Right hindlimb (tissue), 1 donor: ENCODE results near the gene U2AF2.

ENCODE experiments used
- DNase-seq: peaks from one replicate; pipeline ENCODE4 v3.0.0-alpha.2; 2018

U2AF2 gene

DNA sequence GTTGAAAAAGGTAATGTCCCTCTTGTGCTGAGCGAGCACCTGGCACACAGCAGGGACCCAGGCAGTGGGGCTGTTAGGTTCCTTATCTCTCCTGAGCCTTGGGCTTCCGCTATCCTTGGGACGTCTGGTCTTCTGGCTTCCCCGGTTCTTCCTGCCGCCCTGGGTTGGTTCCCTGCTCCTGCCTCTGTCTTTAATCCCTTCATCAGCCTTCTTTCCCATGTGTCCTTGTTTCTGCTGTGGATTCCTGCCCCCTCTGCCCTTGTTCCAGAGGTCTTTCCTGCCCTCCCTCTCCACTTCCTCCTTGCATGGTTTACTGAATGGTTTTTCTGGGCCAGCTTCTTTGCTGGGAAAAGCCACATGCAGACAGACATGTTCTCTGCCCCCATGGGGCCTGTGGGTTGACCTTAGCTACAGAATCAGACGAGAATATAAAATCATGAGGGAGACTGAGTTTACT lies 22.8 kb downstream of the U2AF2 start:
- DNase-seq = no peak

DNA sequence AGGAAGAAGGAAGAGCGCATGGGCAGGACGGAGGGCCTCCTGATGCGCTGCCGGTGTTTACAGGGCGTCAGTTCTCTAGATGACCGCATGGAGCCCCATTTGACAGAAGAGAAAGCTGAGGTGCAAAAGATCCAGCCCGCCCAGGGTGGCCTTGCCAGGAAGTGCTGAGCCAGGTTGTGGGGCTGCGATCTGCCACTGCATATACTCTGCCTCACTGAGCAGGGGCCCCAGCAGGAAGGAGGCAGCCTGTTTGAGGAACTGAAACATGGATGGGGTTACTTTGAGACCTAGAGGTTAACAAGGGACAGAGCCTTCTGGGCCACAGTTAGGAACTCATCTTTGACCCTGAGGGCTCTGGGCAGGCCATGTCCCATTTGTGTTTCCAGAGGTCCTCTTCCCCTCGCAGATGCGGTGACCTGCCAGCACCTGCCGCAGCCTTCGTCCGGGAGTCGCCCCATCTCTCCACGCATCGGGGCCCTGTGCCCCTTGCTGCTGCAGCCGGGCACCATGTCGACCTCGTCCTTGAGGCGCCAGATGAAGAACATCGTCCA lies 23.4 kb downstream of the U2AF2 start:
- no peak for DNase-seq

DNA sequence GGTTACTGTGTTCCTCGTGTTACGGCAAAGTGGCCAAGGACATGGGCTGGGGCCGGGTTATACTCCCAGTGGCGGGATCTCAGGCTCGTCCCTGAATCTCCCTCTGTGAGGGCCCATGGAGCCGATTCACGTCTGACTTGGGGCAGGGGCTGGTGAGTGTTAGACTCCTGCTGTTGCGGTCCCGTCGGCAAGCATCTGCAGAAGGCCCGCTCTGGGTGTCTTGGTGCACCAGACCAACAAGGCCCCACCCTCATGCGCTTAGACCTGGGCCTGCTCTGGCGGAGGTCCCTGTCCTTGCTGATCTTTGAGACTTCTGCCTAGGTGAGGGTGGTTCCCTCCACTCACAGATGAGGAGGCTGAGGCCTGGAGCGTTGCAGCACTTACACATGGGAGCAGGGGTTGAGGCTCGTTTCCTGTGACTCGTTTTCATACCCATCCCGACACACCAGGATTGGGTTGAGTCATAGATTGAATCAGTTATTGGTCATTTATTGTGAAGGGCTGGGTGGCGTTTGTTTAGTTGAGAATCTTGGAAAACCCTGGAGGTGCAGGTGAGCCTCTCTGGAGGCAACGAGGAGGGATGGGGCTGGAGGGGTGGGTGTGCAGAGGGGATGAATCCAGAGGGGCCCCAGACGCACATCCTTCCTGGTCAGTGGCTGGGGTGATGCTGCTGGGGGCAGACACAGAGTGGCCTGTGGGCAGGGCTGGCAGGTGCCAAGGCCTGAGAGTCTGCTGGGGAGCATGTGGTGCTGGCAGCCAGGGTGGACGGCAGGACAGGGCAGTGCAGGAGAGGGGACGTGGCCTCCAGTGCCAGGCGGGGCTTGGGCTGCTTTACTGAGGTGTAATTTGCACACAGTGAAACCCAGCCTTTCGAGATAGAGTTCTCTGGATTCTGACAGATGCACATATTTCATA lies 24.8 kb downstream of the U2AF2 start:
- DNase-seq = no peak

DNA sequence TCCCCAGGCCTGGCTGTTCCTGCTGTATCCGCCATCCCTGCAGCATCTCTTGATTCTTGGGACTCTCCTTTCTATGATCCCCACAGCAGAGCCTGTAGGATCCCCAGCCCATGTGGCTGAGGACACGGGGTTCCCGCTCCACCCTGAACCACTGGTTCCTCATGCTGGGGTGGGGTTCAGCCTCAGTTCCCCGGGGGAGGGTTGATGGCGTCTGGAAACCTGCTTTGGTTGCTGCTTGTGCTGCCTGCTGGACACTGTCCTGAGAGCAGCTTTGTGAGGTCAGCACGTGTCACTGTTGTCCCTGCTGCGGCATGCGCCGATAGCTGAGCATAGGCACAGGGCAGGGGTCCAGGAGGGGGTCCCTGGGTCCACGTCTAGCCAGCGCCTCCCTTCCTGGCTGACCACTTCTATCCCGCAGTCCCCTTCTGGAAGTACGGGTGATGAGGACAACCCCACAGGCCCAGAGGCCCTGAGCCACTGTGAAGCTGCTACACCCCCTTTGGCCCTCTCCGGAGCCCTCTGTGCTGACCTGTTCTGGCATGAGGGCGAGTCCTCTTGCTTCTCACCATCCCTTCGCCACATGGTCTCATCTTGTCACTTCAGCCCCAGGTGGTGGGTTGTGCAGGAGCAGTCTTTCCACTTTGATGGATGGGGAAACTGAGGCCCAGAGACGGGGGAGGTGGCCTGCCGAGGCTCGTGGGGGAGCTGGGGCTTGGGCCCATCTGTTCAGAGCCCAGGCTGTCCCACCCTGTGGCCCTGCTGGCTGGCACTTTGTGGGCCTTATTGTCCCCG lies 25.7 kb downstream of the U2AF2 start:
- no peak for DNase-seq

DNA sequence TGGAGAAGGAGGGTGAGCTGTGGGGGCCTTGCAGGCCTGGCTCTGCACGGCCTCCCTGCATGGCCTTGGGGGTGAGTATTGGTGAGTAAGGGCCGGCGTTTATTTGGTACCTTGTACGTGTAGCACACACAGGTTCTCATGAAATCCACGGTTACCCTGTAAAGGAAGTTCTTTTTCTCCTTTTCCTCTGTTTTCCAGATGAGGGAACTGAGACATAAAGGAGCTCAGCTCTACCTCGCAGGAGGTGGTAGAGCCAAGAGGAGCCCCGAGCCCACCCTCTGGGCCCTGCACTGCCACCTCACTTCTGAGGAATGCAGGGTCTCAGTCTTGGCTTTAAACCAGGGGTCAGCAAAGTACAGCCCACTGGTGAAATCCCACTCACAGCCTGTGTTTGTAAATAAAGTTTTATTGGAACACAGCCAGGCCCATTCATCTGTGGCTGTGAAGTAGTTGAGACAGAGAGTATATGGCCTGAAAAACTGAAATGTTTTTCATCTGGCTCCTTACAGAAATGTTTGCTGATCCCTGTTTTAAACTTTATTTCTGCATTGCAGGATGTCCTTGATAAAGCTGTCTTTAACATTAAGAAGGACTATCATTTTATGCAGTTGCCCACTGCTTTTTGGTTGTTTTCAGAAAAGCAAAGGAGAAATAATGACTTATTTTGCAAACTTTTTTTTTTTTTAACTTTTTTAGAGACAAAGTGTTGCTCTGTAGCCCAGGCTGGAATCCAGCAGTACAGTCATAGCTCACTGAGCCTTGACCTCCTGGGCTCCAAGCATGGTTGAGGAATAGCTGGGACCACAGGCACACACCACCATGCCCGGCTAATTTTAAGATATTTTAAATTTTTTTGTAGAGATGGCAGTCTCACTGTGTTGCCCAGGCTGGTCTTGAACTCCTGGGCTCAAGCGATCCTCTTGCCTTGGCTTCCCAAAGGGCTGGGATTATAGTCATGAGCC lies 26.6 kb downstream of the U2AF2 start:
- no peak for DNase-seq

DNA sequence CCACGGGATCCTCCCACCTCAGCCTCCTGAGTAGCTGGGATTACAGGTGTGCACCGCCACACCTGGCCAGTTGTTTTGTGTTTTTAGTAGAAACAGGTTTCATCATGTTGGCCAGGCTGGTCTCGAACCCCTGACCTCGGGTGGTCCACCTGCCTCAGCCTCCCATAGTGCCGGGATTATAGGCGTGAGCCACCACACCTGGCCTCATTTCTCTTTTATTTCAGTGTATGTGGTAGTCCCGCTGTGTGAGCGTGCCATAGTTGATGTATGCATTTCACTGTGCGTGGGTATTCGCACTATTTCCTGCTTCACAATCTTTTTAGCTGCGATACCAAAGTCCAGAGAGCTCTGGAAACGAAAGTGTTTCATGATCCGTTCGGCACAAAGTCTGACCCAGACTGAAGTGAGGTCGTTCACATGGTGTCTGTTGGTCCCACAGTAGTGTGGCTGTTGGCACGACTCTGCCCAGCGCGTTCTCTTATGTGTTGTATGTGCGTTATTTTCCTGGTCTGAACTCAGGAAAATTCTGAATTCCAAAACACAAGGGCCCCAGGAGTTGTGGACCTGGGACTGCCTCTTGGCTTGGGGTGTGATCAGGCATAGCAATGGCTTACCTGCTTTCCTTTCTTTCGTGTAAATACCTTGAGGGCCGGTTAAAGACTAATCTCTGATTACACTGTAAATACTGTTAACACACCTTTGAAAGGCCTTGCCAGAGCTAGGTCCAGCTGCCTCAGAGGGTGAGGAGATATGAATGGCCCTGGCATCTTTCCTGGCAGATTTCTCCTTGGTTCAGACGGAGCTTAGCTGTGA lies 28.8 kb downstream of the U2AF2 start:
- no peak for DNase-seq

DNA sequence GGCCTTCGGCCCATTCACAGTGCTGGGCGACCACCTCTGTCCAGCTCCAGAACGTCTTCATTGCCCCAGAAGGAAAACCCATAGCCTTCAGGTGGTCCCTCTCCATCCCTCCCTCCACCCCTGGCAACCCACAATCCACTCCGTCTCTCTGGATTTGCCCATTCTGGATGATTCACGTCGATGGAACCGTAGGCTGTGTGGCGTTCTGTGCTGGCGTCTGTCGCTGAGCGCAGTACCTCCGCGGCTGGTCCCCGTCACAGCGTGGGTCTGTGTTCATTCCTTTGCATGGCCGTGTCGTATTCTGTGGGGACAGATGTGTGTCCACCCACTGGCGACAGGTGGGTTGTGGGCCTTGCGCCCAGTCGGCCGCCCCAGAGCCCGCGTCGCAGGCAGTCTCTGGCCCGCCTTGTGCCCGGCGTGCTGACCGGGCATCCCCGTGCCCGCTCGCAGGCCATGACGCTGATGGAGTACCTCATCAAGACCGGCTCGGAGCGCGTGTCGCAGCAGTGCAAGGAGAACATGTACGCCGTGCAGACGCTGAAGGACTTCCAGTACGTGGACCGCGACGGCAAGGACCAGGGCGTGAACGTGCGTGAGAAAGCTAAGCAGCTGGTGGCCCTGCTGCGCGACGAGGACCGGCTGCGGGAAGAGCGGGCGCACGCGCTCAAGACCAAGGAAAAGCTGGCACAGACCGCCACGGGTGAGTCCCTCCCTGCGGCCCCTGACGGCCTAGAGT lies 30.3 kb downstream of the U2AF2 start:
- DNase-seq = no peak

DNA sequence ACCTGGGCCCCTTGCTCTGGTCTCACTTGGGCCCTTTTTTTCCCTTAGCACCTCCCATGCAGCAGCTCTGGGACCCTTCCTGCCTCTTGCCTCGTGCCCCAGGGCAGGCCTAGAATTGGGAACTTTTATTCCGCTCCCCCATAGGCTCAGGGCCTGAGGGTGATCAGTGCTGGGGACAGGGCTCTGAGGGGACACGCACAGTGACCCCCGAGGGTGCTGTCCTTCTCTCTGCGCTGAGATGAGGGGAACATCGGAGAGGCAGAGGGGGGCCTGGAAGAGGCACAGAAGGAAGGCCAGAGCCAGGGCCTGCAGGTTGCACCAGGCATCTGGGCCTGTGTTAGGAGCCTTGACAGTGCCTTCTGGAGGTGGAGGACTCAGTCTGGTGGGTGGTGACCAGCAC lies 30.9 kb downstream of the U2AF2 start:
- no peak for DNase-seq

DNA sequence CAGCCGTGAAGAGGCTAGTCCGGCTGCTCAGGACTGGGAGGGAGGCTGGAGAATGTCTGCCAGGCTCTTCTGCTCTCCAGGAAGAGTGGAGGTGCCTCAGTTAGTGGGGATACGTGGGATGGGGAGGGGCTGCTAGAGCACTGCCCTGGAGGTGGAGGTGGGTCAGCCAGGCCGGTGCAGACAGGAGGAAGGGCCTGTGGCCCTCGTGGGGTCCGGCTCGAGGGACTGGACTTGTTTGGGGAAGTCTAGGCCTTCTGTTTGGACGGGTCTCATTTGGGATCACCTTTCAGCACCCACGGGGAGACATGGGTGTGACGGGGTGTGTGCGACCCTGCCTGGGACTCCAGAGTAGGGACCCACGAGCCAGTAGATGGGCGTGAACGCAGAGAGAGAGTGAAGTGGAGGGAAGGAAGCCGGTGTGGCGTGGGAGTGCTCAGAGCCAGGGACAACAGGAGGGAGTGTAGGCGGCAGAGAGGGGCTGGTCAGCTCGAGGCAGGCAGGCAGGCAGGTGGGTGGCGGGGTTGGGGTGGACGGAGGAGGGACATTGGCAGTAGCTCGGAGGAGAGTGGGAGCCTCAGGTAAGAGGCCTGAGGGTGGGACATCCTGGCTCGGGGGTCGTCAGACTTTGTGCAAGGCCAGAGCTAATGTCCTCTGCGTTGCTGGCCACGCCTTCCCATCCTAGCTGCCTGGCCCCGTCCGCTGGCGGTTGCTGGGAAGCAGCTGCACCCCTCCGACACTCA lies 31.6 kb downstream of the U2AF2 start:
- DNase-seq = no peak

DNA sequence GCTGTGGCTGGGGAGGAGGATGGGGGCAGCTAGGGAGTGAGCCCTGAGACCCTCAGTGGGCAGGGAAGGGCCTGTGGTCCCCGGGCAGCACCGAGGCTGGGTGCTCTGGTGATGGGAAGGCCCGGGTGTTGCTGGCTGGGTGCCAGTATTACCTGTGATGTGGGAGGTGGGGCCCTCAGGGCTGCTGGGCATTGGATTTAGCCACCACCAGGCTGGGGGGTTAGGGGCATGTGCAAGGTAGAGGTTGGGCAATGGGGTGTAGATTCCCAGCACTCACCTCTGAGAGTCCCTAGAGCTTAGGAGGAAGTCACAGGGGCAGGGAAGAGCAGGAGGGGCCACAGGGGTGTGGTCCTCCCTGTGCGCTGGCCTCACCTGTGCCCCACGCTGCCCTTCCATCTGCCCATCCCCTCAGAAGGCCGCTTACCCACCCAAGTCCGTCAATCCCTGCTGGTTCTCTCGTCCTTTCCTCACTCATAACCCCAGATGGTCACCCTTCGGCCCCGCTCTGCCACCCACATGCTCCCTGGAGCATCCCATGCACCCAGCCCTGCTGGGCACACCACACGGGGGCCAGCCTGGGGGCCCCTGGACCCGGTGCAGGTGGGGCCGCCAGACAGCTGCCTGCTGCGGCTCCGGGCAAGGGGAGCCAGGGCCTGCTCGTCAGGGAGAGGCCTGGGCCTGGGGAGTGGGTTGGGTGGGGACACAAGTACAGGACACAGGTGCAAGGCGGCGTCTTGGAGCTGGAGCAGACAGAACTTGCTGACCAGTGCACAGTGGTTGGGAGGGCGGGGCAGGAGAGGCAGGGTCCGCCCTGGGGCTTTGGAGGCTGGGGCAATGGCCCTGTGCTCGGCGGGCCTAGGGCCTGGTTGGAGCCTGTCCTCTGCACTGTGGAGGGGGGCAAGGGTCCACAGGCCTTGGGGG lies 32.7 kb downstream of the U2AF2 start:
- DNase-seq = no peak

DNA sequence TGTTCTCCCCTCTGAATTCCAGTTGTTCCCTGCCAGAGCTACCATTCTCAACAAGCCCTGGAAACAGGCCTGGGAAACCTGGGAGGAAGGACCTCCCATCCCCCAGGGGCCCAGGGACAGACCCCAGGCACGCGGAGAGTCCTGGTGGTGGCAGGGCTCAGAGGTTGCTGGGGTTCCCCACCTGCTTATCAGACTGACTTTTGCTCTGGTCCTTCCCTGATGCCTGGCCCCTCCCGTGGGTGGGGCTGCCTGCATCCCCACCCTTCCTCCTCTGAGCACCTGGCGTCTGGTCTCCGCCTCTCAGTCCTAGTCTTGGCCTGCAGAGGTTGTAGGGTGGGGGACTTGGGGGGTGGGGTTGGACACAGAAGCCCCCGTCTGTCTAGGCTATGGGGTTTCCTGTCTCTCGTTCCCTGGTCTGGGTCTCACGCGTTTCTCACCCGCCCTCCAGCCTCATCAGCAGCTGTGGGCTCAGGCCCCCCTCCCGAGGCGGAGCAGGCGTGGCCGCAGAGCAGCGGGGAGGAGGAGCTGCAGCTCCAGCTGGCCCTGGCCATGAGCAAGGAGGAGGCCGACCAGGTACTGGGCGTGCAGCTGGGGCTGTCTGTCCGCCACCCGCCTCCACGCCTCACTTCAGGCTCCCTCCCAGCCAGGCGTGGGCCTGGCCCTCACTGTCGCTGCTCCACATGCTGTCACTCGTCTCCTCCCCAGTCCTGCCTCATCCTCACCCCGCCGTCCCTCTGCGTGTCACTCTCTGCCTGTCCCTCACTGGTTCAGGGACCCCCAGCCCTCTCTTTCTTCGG lies 33.8 kb downstream of the U2AF2 start:
- DNase-seq = peak; percentile 84

DNA sequence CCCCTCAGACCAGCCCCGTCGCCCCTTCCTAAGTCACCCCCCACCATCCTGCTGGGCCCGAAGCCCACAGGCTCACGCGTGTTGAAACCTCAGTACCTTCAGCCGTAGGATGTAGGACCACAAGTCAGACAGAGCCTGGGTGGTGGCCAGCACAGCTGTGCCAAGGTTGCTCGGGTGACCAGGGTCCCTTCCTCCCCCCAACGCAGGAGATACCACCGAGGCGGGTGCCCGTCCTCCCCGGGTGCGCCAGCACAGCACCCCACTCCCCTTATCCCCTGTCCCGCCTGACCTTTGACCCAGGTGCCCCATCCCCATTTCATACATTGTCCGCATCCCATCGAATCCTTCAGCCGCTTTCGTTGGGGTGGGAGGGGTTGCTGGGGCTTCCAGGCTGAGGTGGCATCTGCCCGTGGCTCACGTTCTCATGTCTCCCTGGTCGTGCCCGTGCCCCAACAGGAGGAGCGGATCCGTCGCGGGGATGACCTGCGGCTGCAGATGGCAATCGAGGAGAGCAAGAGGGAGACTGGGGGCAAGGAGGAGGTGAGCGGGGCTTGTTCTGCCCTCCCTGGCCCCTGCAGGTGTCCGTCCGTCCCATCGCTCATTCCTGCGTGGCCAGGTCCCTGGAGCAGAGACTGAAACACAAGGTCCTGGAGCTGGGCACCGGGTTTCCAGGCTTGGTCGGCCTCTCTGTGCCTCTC lies 34.7 kb downstream of the U2AF2 start:
- no peak for DNase-seq

DNA sequence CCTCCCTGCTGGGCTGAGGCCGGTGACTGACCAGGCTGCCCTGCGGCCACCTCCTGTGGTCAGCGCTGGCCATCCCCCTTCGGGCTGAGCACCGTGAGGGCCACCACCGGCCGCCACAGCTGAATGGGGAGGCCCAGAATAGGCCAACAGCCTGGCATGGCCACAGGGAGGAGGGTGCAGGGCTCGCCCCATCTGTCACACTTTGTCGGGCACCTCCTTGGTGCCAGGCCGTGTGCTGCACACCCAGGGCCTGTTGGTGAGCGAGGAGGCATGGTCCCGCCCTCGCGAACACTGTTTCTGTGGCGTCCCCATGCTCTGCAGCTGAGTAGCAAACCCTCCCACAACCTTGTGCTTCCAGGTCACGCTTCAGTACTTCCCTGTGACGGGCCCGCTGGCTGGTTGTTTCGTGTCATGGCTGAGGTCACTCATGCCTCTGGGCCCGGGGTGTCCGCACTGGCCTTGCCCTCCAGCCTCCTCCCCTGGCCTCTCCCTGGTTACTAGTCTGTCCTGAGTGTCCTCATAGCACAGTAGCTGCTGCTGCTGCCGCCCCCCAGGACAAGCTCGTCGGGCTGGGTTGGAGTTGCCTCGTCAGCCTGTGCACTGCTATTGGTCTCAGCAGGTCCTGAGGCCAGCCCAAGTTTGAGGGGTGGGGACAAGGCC lies 35.4 kb downstream of the U2AF2 start:
- DNase-seq = no peak

DNA sequence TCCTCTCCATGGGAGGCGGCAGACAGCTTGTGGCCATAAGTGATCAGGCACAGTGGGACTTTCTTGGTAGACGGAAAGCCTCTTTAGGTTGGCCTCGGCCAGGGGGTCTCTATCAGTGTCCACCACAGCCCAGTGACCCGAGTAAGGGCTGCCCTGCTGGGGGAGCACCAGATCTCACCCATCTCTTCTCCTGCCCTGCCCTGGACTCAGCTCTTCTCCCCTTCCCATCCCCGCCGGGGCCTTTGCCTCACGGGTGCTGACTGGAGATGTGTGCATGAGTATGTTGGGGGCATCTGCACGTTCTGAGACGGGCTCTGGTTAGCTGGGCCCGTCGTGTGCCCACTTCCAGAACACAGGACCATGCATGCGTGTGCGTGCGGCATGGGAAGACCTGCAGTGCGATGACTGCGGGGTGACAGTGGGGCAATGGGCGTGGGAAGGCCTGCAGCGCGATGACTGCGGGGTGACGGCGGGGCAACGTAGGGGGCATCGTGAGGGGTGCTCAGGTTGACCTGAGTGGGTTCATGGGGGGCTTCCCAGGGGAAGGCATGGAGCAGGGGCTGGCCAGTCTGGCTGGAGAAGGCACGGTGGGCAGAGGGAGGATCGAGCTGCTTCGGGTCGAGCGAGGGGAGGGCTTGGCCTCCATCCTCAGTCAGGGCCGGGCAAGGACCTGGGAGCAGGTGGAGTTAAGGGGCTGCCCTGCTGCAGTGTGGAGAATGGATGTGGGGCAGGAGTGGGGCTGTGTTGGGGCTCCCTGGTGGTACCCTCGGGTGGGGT lies 36.1 kb downstream of the U2AF2 start:
- DNase-seq = no peak

DNA sequence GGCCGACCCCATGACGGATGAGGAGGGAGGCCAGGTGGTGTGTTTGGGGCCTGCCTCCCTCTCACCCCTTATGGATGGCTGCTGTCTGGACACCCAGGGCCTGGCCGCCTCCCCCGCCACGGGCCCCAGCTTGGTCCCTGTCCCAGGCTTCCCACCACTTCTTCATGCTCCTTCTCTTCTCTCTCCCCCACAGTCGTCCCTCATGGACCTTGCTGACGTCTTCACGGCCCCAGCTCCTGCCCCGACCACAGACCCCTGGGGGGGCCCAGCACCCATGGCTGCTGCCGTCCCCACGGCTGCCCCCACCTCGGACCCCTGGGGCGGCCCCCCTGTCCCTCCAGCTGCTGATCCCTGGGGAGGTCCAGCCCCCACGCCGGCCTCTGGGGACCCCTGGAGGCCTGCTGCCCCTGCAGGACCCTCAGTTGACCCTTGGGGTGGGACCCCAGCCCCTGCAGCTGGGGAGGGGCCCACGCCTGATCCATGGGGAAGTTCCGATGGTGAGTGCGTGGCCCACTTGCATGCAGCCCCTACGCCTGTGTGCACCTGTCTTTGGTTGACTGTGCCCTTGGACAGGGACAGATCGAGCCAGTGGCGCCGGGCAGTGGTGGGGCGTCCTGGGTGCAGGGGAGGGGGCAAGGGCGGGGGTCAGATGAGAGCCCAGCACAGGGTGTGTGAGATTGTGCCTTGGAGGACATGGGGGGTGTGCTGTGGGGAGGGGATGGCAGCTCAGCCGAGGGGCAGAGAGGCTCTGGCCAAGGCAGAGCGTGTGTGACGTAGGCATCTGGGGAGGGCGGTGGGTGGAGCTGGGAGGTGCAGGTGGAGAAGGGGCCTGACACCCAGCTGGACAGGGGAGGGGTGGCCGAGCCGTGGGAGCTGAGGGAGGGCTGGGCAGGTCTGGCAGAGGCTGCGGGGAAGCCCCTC lies 37.0 kb downstream of the U2AF2 start:
- no peak for DNase-seq
